HG02943 (cell line): Measurements from ENCODE around the gene TSSC4.
"Not testable (repeated sequence)": the region's sequence is repeated elsewhere in the genome, so short reads cannot be mapped to it uniquely, and the experiment has no call there.

ENCODE experiments used
- ATAC-seq: cut with Tn5 transposase; IDR thresholded peaks from one replicate; pipeline ENCODE4 v1.9.1; 2021; ENCODE audit warnings: mild to moderate bottlenecking, low read depth, moderate library complexity; ENCODE audit not compliant: unreplicated experiment

TSSC4 gene

GRCh38 chr11:2400069-2400761 lies at the start of gene TSSC4:
Gene TSSC4, plus strand, starts transcription at chr11:2400750. Its CDS starts 1,884 bp downstream, at chr11:2402634.
- ATAC-seq: peak; percentile 82

GRCh38 chr11:2351701-2352100 lies 48.8 kb upstream of the TSSC4 start:
- no peak for ATAC-seq

GRCh38 chr11:2352420-2352819 lies 48.1 kb upstream of the TSSC4 start:
- ATAC-seq: no peak

- ATAC-seq: no peak
These were observed 45.4 kb upstream of the TSSC4 start for GRCh38 chr11:2355000-2355644.

- no peak for ATAC-seq
These were observed 43.3 kb upstream of the TSSC4 start for GRCh38 chr11:2357246-2357645.

- not testable (repeated sequence) for ATAC-seq
These were observed 42.9 kb upstream of the TSSC4 start for GRCh38 chr11:2357651-2358050.

- no peak for ATAC-seq
These were observed 41.7 kb upstream of the TSSC4 start for GRCh38 chr11:2358754-2359442.

GRCh38 chr11:2359557-2359956 lies 41.0 kb upstream of the TSSC4 start:
- ATAC-seq: no peak

GRCh38 chr11:2360081-2360642 lies 40.4 kb upstream of the TSSC4 start:
- ATAC-seq: no peak

GRCh38 chr11:2361565-2361964 lies 39.0 kb upstream of the TSSC4 start:
- no peak for ATAC-seq

GRCh38 chr11:2362414-2362813 lies 38.1 kb upstream of the TSSC4 start:
- no peak for ATAC-seq

GRCh38 chr11:2363130-2363529 lies 37.4 kb upstream of the TSSC4 start:
- no peak for ATAC-seq

GRCh38 chr11:2363577-2364370 lies 36.8 kb upstream of the TSSC4 start:
- ATAC-seq: no peak

GRCh38 chr11:2364386-2364785 lies 36.2 kb upstream of the TSSC4 start:
- not testable (repeated sequence) for ATAC-seq

GRCh38 chr11:2365571-2366210 lies 34.9 kb upstream of the TSSC4 start:
- ATAC-seq: no peak

- no peak for ATAC-seq
These were observed 34.3 kb upstream of the TSSC4 start for GRCh38 chr11:2366276-2366675.

GRCh38 chr11:2366733-2367132 lies 33.8 kb upstream of the TSSC4 start:
- no peak for ATAC-seq

GRCh38 chr11:2367266-2368160 lies 33.0 kb upstream of the TSSC4 start:
- ATAC-seq: no peak
